DMS153 treated with DMSO at 0.1 percent for 48 hours (cell line): Measurements from ENCODE around the gene BBS2.

Experiments used
- DNase-seq: peaks from one replicate; lab custom pipeline; 2025; ENCODE audit not compliant: unreplicated experiment; lab: John Stamatoyannopoulos, UW

Gene BBS2, protein sequence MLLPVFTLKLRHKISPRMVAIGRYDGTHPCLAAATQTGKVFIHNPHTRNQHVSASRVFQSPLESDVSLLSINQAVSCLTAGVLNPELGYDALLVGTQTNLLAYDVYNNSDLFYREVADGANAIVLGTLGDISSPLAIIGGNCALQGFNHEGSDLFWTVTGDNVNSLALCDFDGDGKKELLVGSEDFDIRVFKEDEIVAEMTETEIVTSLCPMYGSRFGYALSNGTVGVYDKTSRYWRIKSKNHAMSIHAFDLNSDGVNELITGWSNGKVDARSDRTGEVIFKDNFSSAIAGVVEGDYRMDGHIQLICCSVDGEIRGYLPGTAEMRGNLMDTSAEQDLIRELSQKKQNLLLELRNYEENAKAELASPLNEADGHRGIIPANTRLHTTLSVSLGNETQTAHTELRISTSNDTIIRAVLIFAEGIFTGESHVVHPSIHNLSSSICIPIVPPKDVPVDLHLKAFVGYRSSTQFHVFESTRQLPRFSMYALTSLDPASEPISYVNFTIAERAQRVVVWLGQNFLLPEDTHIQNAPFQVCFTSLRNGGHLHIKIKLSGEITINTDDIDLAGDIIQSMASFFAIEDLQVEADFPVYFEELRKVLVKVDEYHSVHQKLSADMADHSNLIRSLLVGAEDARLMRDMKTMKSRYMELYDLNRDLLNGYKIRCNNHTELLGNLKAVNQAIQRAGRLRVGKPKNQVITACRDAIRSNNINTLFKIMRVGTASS

DNA sequence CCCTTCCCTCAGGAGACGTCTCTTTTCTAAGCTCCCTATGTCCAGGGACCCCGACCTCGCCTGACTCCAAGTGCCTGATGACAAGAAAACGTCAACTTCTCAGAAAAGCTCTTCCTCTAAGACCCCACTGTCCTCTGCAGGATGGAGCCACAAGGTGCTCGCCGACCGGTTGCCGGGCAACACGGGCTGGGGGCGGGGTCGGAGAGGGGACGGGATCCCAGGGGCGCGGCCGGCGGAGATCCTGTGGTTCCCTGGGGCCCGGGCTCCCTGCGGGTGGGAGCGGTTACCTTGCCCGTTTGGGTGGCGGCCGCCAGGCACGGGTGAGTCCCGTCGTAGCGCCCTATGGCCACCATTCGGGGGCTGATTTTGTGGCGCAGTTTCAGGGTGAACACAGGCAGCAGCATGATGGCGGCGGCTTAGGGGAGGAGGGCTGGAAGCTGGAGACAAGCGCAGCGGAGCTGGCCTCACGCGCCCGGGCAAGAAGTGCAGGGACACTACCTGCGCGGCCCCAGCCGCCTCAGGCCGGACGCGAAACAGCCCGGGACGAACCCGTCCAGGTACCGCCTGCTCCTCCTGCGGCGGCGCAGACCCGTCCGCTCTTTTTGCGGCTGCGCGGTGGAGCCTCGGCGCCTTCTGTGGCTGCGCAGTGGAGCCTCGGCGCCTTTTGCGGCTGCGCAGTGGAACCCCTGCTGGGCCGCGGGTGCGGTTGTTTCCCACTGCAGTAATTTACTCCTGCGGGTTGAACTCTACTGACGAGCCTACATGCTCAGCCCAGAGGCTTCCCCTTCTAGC lies at the start of gene BBS2:
BBS2 (minus strand) TSS at position 566 of the 792 bp plus-strand sequence; CDS start at position 404, 162 bp downstream.
- peak; percentile 80 for DNase-seq

- no peak for DNase-seq
Observed at GRCh38 chr16:56564793-56565477, 45.1 kb upstream of the BBS2 start, which contains the start of gene MT4. MT4 (plus strand) TSS chr16:56565073; CDS start chr16:56565129, 56 bp downstream.

DNA sequence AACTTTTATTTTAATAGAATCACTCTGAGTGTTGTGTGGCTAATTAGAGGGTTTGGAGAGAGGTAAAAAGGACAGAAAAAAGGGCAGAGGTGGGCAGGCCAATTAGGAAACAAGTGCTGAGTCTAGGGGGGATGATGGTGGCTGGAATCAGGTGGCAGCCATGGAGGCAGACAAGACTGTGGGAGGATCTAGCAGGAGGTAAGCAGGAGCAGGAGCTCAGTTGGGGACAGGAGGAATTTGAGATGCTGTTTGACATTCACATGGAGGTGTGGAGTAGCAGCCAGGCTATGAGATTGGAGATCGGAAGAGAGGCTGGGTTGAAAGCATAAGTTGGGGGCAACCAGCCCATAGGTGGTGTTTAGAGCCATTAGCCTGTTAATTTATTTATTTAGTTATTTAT lies 41.3 kb upstream of the BBS2 start:
- no peak for DNase-seq

DNA sequence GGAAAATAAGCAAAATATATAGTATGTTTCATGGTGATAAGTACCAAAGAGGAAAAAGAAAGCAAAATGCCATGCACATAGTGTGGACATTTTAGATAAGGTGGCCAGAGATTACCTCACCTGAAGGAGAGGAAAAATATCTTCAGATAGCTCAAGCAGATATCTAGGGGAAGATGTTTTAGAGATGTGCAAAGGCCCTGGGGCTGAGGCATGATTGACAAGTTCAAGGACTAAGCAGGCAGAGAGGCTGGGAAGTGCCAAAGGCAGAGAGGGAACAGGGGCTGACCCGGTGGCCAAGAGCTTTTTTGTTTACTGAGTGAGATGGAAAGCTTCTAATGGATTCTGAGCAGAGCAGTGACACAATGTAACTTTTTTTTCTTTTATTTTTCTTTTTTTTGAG lies 40.6 kb upstream of the BBS2 start:
- no peak for DNase-seq

DNA sequence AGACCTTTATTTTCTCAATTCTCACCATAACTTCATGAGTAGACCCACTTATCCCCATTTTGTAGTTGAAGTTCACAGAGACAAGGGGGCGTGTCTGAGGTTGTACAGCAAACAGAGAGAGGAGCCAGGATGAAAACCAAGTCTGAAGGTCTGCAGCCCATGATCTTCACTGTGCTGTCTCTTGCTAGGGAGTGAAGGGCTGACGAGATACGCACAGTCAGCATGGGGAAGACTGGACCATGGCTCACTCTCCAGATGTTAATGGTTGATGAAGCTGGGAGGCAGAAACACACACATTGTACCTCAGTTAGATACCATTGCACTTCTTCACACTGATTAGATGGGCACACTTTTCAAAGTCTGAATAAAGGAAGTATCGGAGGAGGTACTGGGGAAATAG lies 39.3 kb upstream of the BBS2 start:
- no peak for DNase-seq

- DNase-seq, result no peak
Observed at GRCh38 chr16:56558024-56558747, 38.4 kb upstream of the BBS2 start.

DNA sequence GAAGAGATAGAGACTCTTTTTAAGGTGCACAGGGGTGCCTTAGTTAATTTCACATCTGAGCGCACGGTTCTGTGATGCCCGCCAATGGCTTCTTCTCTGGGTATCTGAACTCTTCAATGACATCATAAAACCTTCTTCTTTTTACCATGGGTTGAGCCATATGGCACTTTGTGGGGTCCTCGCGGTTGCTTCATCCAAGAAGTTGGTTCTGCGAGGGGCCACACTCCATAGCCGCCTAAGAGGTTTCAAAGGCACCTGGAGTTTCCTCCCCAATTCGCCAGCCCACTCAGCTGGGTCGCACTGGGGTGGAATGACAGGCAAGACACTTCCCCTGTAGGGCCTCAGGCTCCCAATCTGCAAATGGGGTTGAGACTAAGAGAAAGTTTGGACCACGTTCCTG lies 34.6 kb upstream of the BBS2 start:
- DNase-seq, result no peak

DNA sequence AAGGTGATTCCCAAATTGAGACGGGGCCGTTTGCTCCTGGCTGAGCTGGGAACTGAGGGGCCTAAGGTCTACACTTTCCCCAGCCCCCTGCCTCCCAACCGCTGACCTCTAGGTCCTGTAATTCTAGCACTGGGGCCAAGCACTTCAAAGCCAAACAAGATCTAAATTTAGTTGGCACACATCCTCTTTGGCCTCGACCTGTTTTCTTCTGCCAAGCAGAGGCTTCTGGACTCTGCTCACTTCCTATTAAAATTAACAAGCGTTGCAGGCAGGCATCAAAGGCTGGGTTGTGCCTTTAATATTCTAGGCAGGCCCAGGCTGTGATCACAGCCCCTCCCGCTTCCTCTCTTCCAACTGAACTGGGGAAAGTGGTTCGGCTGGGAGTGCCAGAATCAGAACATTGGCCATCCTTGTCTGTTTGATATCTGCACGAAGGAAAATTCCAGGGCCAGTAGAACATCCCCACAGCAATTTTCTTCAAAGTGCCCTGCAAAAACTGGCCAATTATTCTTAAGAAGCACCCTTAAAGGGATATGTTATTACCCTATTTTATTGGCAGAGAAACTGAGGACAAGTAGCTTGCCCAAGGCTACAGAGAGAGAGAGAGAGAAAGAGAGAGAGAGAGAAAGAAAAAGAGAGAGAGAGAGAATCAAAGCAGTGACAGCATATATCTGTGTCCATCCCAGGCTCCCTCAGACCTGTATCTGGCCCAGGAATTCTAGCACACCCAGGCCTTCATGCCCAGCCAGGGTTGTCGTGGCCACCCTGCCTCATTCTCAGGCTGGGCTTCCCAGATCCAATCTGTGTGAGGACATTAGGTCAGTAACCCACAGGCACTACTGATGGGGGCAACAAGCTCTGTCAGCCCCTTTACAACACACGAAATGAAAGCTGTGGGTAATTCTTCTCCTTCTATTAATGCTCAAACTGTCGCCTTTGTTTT lies 32.2 kb upstream of the BBS2 start:
- no peak for DNase-seq

- DNase-seq, result no peak
Observed at GRCh38 chr16:56549744-56550385, 30.0 kb upstream of the BBS2 start.

DNA sequence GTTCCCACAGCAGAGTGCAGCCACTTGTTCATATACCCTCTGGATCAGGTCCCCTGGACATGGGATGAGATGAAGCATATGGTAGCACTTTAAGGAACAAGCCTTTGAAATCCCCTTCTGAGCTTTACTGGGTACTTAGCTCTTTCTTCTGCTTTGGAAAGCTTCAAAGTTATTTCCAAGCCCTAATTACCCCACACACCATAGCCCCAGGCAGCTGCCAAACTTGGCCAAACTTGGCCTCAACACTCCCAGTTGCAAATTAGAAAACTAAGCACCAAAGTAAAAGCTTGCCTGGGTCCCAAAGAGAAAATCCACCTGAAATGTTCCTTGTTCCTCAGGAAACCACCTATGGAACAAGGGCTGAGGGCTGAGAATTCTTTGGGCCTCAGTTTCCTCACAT lies 29.3 kb upstream of the BBS2 start:
- DNase-seq, result no peak

DNA sequence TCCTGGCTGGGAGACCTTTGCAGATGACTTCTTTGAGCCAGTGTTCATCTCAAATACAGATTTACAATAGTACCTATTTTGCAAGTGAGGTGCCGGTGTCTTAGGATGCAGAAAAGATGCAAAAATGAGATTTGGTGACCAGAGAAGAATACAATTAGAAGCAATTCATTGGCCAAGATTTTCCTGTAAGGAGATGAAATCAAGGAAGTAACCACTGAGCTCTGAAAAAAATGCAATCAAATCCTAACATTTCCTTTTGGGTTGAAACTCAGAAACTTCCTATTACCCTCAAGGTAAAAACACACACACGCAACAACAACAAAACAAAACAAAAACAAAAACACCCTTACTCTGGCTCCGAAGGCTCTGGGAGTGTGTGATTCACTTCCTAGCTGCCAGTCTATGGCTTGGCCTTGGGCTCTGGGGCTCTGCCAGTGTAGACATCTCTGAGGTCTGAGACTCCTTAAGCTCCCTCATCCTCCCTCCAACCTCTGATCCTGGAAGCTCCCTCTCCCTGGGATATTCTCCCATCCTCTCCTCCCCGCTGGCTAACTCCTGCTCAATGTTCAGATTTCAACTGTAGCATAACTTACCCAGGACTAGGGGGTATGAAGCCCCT lies 28.2 kb upstream of the BBS2 start:
- DNase-seq, result no peak

DNA sequence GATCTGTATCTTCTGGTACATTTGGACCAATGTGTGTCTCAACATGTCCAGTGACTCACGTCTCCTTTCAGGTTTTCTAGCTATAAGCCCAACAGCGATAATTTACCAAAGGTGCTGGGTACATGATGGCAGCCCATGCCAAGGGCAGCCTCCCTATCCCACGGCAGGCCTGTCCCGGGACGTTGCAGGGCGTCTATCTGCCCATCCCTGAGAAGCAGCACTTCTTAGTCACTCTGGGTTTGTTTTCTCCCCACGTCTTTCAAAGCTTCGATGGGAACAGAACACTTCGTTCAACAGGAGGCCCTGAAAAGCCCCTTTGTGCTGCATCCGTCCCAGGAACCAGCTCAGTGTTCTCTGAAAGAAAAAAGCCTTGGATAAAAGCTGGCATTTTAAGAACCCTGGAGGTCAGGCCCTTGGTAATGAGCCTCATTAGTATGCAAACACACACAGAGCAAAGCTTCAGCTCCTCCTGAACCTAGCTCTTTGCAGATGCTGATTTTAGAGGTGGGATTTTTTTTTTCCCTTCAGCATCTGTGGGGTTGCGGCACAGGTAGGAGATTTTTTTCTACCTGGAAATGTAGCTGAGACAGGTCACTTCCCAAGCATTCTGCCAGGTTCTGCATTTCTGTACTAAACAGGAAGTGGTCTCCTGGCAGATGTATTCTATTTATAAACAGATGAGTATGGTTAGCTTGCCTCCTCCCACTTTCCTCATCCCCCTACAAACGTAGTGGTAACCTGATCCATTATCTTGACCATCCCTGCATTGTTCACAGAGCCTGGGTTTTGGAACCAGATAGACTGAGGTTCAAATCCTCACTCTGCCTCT lies 27.5 kb upstream of the BBS2 start:
- peak; percentile 48 for DNase-seq

GRCh38 chr16:56542039-56542438 lies 22.2 kb upstream of the BBS2 start:
- DNase-seq, result no peak

DNA sequence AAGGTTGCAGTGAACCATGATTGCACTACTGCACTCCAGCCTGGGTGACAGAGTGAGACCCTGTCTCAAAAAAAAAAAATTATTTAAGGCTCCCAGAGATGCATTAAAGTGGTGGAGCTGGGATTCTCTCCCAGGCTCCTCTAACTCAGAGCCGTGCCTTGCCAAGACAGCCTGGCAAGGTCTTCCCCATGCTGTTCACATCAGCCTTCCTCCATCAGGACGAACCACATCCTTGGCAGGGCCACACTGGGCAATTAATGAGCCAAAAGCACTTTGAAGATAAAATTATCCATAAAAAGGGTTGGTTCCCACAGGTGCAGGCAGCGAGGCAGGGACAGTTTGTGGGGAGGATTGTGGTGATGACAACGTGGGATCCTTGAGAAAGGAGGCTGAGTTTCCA lies 19.8 kb upstream of the BBS2 start:
- no peak for DNase-seq

DNA sequence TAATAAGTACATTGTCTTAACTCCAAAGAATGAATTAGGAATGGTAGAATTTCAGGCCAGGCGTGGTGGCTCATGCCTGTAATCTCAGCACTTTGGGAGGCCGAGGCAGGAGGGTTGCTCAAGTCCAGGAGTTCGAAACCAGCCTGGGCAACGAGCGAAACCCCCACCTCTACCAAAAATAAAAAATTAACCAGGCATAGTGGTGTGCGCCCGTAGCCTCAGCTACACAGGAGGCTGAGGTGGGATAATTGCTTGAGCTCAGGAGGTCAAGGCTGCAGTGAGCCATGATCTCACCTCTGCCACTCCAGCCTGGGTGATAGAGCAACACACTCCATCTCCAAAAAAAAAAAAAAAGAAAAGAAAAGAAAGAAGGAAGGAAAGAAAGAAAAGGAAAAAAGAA lies 18.5 kb upstream of the BBS2 start:
- DNase-seq, result no peak

- no peak for DNase-seq
Observed at GRCh38 chr16:56534847-56535383, 15.1 kb upstream of the BBS2 start.

DNA sequence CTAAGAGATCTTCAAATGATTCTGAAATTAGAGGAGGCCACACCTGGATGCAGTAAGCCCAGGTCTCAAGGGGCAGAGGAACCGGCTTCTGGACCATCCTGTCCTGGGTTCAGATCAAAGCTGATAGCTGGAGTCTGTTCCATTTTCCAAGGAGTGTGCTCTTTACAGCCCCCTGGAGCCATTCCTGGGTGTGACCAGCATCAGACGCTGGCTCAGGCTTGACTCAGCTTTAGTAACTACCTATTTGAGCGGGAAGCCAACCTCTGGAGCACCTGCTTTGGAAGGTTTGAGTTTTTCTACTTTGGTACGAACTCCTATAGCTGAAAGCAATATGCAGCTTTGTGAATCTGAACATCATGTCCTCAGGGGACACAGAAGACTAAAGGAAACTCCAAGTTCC lies 12.9 kb upstream of the BBS2 start:
- DNase-seq, result no peak
